H1 (cell line): Measurements from ENCODE around the gene OR52E4.

ENCODE experiments used
- BACH1 ChIP-seq: IDR thresholded peaks from 2 replicates; pipeline ENCODE4 v1.6.1; 2012; ENCODE audit warnings: low read length, improper control_type of control experiment
- CBX8 ChIP-seq: fragments of 300-800, 300-1000 bp; sonication (generic); IDR thresholded peaks from 2 replicates; pipeline ENCODE4 v1.7.1; 2016; ENCODE audit warnings: low read depth, low read length, borderline replicate concordance
- CHD1 ChIP-seq: IDR thresholded peaks from 2 replicates; pipeline ENCODE4 v1.6.1; 2012; ENCODE audit warnings: low read depth, low read length, improper control_type of control experiment
- CTCF ChIP-seq, 3 experiments: IDR thresholded peaks; 1 replicate in 2 of 3; 2 replicates in 1 of 3; pipeline versions ENCODE4 v1.5.1 to v1.6.1; 2011; ENCODE audit warnings: low read length in 3 of 3, mild to moderate bottlenecking in 3 of 3, inconsistent platforms in 2 of 3, low read depth in 1 of 3, moderate library complexity in 1 of 3; ENCODE audit not compliant: insufficient read depth in 1 of 3; ENCODE audit errors: control extremely low read depth in 1 of 3
- EP300 ChIP-seq, 2 experiments: IDR thresholded peaks; 1 replicate in 1 of 2; 2 replicates in 1 of 2; pipeline ENCODE4 v1.6.1; 2011 to 2012; ENCODE audit warnings: low read depth in 2 of 2, low read length in 2 of 2, mild to moderate bottlenecking in 2 of 2, borderline replicate concordance in 1 of 2, inconsistent platforms in 1 of 2, moderate library complexity in 1 of 2
- EZH2 ChIP-seq: fragments of 200-600 bp; sonication (generic); IDR thresholded peaks from 2 replicates; pipeline ENCODE4 v1.7.1; 2012; ENCODE audit warnings: low read depth, mild to moderate bottlenecking, moderate library complexity, low read length, inconsistent platforms; ENCODE audit not compliant: severe bottlenecking
- FOSL1 ChIP-seq: IDR thresholded peaks from 2 replicates; pipeline ENCODE4 v1.6.1; 2011; ENCODE audit warnings: mild to moderate bottlenecking, low read depth, low read length, moderate library complexity; ENCODE audit not compliant: insufficient read depth
- GABPA ChIP-seq: IDR thresholded peaks from 2 replicates; pipeline ENCODE4 v1.6.1; 2011; ENCODE audit warnings: mild to moderate bottlenecking, low read length, moderate library complexity, borderline replicate concordance; ENCODE audit not compliant: insufficient read depth
- MAX ChIP-seq: IDR thresholded peaks from 2 replicates; pipeline ENCODE4 v1.6.1; 2012; ENCODE audit warnings: inconsistent platforms
- RFX5 ChIP-seq: IDR thresholded peaks from 2 replicates; pipeline ENCODE4 v1.6.1; 2011; ENCODE audit warnings: low read depth, low read length, improper control_type of control experiment, borderline replicate concordance
- RXRA ChIP-seq: IDR thresholded peaks from 2 replicates; pipeline ENCODE4 v1.6.1; 2011; ENCODE audit warnings: low read depth, mild to moderate bottlenecking, low read length, moderate library complexity; ENCODE audit not compliant: insufficient read depth

- TF ChIP-seq CTCF (IDR thresholded peaks at IDR 0.05; ENCODE audit: control extremely low read depth in 1 of 3, insufficient read depth in 1 of 3, low read depth in 1 of 3, low read length in 3 of 3) (no peak), FOSL1 (no peak), CBX8 (no peak), MAX (no peak), EP300 (IDR thresholded peaks at IDR 0.05; ENCODE audit: borderline replicate concordance in 1 of 2, low read depth in 2 of 2, low read length in 2 of 2) (no peak), CHD1 (no peak), EZH2 (no peak), BACH1 (no peak), RXRA (no peak), GABPA (no peak), RFX5 (no peak)
Observed at GRCh38 chr11:5831196-5831829, 49.1 kb upstream of the OR52E4 start.
